OCI-LY7 (cell line): ENCODE results near the gene NSMCE4A. TPM values are rescaled to one million over a fixed set of nuclear protein-coding genes. Genes with fewer than 3 reads are reported as not detected.

Source experiments
- BruUV-seq: library from RNA; stranded (reverse); fragments of 400-500 nt; replicated peaks from 2 replicates; lab custom pipeline; 2021; lab: Mats Ljungman, UMichigan
- CTCF ChIA-PET: fragments of 300-600 bp; sonication (Branson Sonifier 250); formaldehyde crosslinking; loops from one replicate; lab custom pipeline; 2022; ENCODE audit warnings: antibody characterized with exemption; ENCODE audit not compliant: unreplicated experiment; lab: Charles Lee
- POLR2A ChIA-PET: fragments of 300-600 bp; sonication (Branson Sonifier 250); formaldehyde crosslinking; loops from one replicate; lab custom pipeline; 2022; ENCODE audit warnings: antibody characterized with exemption; lab: Charles Lee
- DNase-seq: peaks from one replicate; pipeline ENCODE4 v3.0.0-alpha.2; 2015; ENCODE audit warnings: low spot score
- H2AFZ ChIP-seq: fragments of 200-600 bp; sonication (generic), shearing (Covaris generic); 2 replicates; pipeline ENCODE4 v1.6.1; 2014; ENCODE audit warnings: mild to moderate bottlenecking, antibody characterized with exemption, low read length, moderate library complexity
- H3K27ac ChIP-seq: fragments of 200-600 bp; sonication (generic); 2 replicates; pipeline ENCODE4 v1.5.1; 2014; ENCODE audit warnings: mixed run types, low read depth, mild to moderate bottlenecking, moderate library complexity, low read length, inconsistent platforms; ENCODE audit not compliant: poor library complexity, severe bottlenecking
- H3K36me3 ChIP-seq: fragments of 200-600 bp; sonication (generic); 2 replicates; pipeline ENCODE4 v1.6.1; 2014; ENCODE audit warnings: mild to moderate bottlenecking, antibody characterized with exemption, low read length, moderate library complexity, mixed read lengths; ENCODE audit not compliant: insufficient read depth
- H3K4me1 ChIP-seq: fragments of 200-600 bp; sonication (generic); 2 replicates; pipeline ENCODE4 v1.5.1; 2014; ENCODE audit warnings: mild to moderate bottlenecking, low read length; ENCODE audit not compliant: insufficient read depth, poor library complexity, severe bottlenecking
- H3K4me2 ChIP-seq: fragments of 200-600 bp; sonication (generic); 2 replicates; pipeline ENCODE4 v1.6.1; 2014; ENCODE audit warnings: mild to moderate bottlenecking, low read length
- H3K4me3 ChIP-seq: fragments of 200-600 bp; sonication (generic); 2 replicates; pipeline ENCODE4 v1.5.1; 2014; ENCODE audit warnings: mild to moderate bottlenecking, low read depth, low read length; ENCODE audit not compliant: poor library complexity, severe bottlenecking
- H3K79me2 ChIP-seq: fragments of 200-600 bp; sonication (generic); 2 replicates; pipeline ENCODE4 v1.6.1; 2016; ENCODE audit warnings: low read depth, mild to moderate bottlenecking, low read length, moderate library complexity, mixed read lengths; ENCODE audit not compliant: insufficient read depth
- H3K9me2 ChIP-seq: fragments of 200-600 bp; sonication (generic); 2 replicates; pipeline ENCODE4 v1.6.1; 2016; ENCODE audit warnings: mild to moderate bottlenecking, low read length, mixed read lengths; ENCODE audit not compliant: insufficient read depth
- H3K9me3 ChIP-seq: fragments of 200-600 bp; sonication (generic); 2 replicates; pipeline ENCODE4 v1.6.1; 2014; ENCODE audit warnings: mild to moderate bottlenecking, mixed run types, low read length, mixed read lengths
- H4K20me1 ChIP-seq: fragments of 200-600 bp; sonication (generic); 2 replicates; pipeline ENCODE4 v1.6.1; 2014; ENCODE audit warnings: mild to moderate bottlenecking, antibody characterized with exemption, low read length, moderate library complexity, mixed read lengths; ENCODE audit not compliant: insufficient read depth
- CTCF ChIP-seq: fragments of 200-600 bp; sonication (generic); conservative IDR thresholded peaks from 2 replicates; pipeline ENCODE4 v1.5.1; 2014; ENCODE audit warnings: mild to moderate bottlenecking, antibody characterized with exemption, low read length, moderate library complexity, mixed read lengths
- EZH2phosphoT487 ChIP-seq: fragments of 200-600 bp; sonication (generic); IDR thresholded peaks from 2 replicates; pipeline ENCODE4 v1.6.1; 2018; ENCODE audit warnings: low read depth, borderline replicate concordance, mild to moderate bottlenecking, mixed run types, antibody characterized with exemption, low read length, moderate library complexity, mixed read lengths
- intact Hi-C: fragments of 100-400 bp; cut with micrococcal nuclease; formaldehyde crosslinking; loops from one replicate; pipeline ENCODE4 v1.10.0; 2022; ENCODE audit not compliant: unreplicated experiment
- total RNA-seq, 2 experiments: library from RNA; depleted of rRNA in 1 of 2; stranded (reverse); fragments of >200 nt in 1 of 2; shearing (Covaris generic) in 1 of 2; gene quantifications; 2 replicates each; pipeline ENCODE4 v1.2.3, GENCODE V29; 2014 to 2022

The NSMCE4A gene
- total RNA-seq, 2 experiments from 2014 or later = 69.5 to 105 TPM

- Histone ChIP-seq H3K79me2 (no peaks in the 10 kb centered on the region), H3K4me2 (no peak overlapping the region), H3K36me3 (no peaks in the 10 kb centered on the region), H3K4me3 (no peak overlapping the region), H3K27ac (no peak overlapping the region), H4K20me1 (no peaks in the 10 kb centered on the region), H2AFZ (no peak overlapping the region), H3K9me2 (no peaks in the 10 kb centered on the region), H3K4me1 (no peaks in the 10 kb centered on the region), H3K9me3 (no peaks in the 10 kb centered on the region)
- no peak for DNase-seq
- intact Hi-C loops = no loop called here
- CTCF ChIA-PET = no interaction called here
- no TSS peak for BruUV-seq
- POLR2A ChIA-PET = no interaction called here
- TF ChIP-seq CTCF (no peak), EZH2phosphoT487 (no peak)
These were observed 26.0 kb downstream of the NSMCE4A start for GRCh38 chr10:121949049-121949448.

- DNase-seq = no peak
- Histone ChIP-seq H3K36me3 (no peaks in the 10 kb centered on the region), H3K4me1 (no peaks in the 10 kb centered on the region), H3K9me2 (no peaks in the 10 kb centered on the region), H3K4me2 (no peak overlapping the region), H4K20me1 (no peaks in the 10 kb centered on the region), H3K4me3 (no peak overlapping the region), H3K79me2 (no peaks in the 10 kb centered on the region), H2AFZ (no peak overlapping the region), H3K9me3 (no peaks in the 10 kb centered on the region), H3K27ac (no peak overlapping the region)
- no TSS peak for BruUV-seq
- intact Hi-C loops = no loop called here
- CTCF ChIA-PET = no interaction called here
- no peak for TF ChIP-seq EZH2phosphoT487
- no peak for TF ChIP-seq CTCF
- POLR2A ChIA-PET = interaction anchor here (0.5 to 1.2 kb wide), 2 partner anchors 11 to 1126 kb away, joined by 3 to 4 read pairs; no protein-coding TSS in a partner anchor
These were observed 27.4 kb downstream of the NSMCE4A start for GRCh38 chr10:121947343-121948330.
